Peyer's patch (tissue), 4 donors: Measurements from ENCODE around the gene PATJ. TPM values are rescaled to one million over a fixed set of nuclear protein-coding genes. Genes with fewer than 3 reads are reported as not detected.

ENCODE experiments used
- DNase-seq, 3 donors: peaks; one replicate each; pipeline ENCODE4 v3.0.0-alpha.2; 2017 to 2019
- H3K27ac ChIP-seq, 4 donors: fragments of 200-600 bp; sonication (generic); one replicate each; pipeline ENCODE4 v1.5.1; 2016 to 2019
- H3K27me3 ChIP-seq, 2 donors: fragments of 200-600 bp; sonication (generic); one replicate each; pipeline ENCODE4 v1.5.1; 2019
- H3K36me3 ChIP-seq, 3 donors: fragments of 200-600 bp; sonication (generic); one replicate each; pipeline ENCODE4 v1.5.1; 2016 to 2019
- H3K4me1 ChIP-seq, 4 donors: fragments of 200-600 bp; sonication (generic); one replicate each; pipeline ENCODE4 v1.5.1; 2016 to 2019
- H3K4me3 ChIP-seq, 4 donors: fragments of 200-600 bp; sonication (generic); 1 replicate in 3 of 4; 2 replicates in 1 of 4; pipeline ENCODE4 v1.5.1; 2016 to 2019; ENCODE audit warnings: mild to moderate bottlenecking in 1 of 4
- H3K9me3 ChIP-seq, 4 donors: fragments of 200-600 bp; sonication (generic); one replicate each; pipeline ENCODE4 v1.5.1; 2016 to 2019; ENCODE audit warnings: mild to moderate bottlenecking in 1 of 4
- CTCF ChIP-seq, 6 experiments: fragments of 450-650 bp in 4 of 6; fragments of 200-600 bp in 2 of 6; sonication (generic) in 1 of 6; IDR thresholded peaks; one replicate each; pipeline ENCODE4 v1.5.1; 2017 to 2019; ENCODE audit warnings: antibody characterized with exemption in 6 of 6, mild to moderate bottlenecking in 3 of 6, moderate library complexity in 1 of 6
- POLR2A ChIP-seq, 2 donors: fragments of 450-650 bp; IDR thresholded peaks; one replicate each; pipeline ENCODE4 v1.5.1; 2017; ENCODE audit warnings: antibody characterized with exemption in 2 of 2, mild to moderate bottlenecking in 2 of 2, moderate library complexity in 2 of 2
- small RNA-seq, 2 donors: library from RNA; depleted of rRNA; stranded (forward); fragments of <200 nt; gene quantifications; one replicate each; pipeline ENCODE3, GENCODE V24; 2016
- total RNA-seq, 4 donors: library from RNA; depleted of rRNA; stranded (reverse); fragments of >200 nt; gene quantifications; one replicate each; pipeline ENCODE4 v1.1.0, GENCODE V29; 2016

Gene PATJ
- total RNA-seq, 4 donors from 2014 or later = 142 to 153 (median 153) TPM

- H3K27ac ChIP-seq = no peak overlapping the region
- TF ChIP-seq POLR2A (IDR thresholded peaks at IDR 0.05) (no peak), CTCF (IDR thresholded peaks at IDR 0.05) (no peak)
- no peaks in the 10 kb centered on the region for H3K36me3 ChIP-seq
- no peaks in the 10 kb centered on the region for H3K27me3 ChIP-seq
- H3K4me3 ChIP-seq = no peak overlapping the region
- H3K9me3 ChIP-seq = no peaks in the 10 kb centered on the region
- no peaks in the 10 kb centered on the region for H3K4me1 ChIP-seq
- no peak for DNase-seq
Measured at GRCh38 chr1:62224182-62224581, 481.9 kb downstream of the PATJ start.

GRCh38 chr1:62227496-62227895 lies 485.2 kb downstream of the PATJ start:
- no peak overlapping the region for H3K4me3 ChIP-seq
- H3K9me3 ChIP-seq = no peaks in the 10 kb centered on the region
- TF ChIP-seq POLR2A (IDR thresholded peaks at IDR 0.05) (no peak), CTCF (IDR thresholded peaks at IDR 0.05) (no peak)
- H3K27ac ChIP-seq = no peak overlapping the region
- DNase-seq = peak in 1 of 3 donors; percentile 24
- H3K4me1 ChIP-seq = no peaks in the 10 kb centered on the region
- no peaks in the 10 kb centered on the region for H3K27me3 ChIP-seq
- H3K36me3 ChIP-seq = no peaks in the 10 kb centered on the region

Small RNA genes within 50 kb of the gene (small RNA-seq; reads per million reads assigned to genes)
- gene LAMTOR5P1 (0 reads per million in 2 donors), gene MIR3116-1 (0 reads per million in 2 donors), gene RN7SL180P (0 reads per million in 2 donors), gene RNU6-1177P (0 reads per million in 2 donors), gene RNU6-414P (0 reads per million in 2 donors)

Other genes with a start within 250 kb of the PATJ start
- 10 to 100 TPM; 25.6 to 64.8 (median 43.2) TPM for gene TM2D1, start 17.3 kb upstream of the PATJ start, total RNA-seq